Neural cell (in vitro differentiated cells): ENCODE measurements around the gene DNHD1. TPM values are rescaled to one million over a fixed set of nuclear protein-coding genes. Genes with fewer than 3 reads are reported as not detected.

ENCODE experiments used
- H2AFZ ChIP-seq: fragments of 200-600, 300-800 bp; sonication (generic), shearing (Covaris generic); 2 replicates; pipeline ENCODE4 v1.6.0; 2014; ENCODE audit warnings: low read depth, mild to moderate bottlenecking, antibody characterized with exemption, low read length, moderate library complexity
- H3F3A ChIP-seq: fragments of 200-600 bp; shearing (Covaris generic); 2 replicates; pipeline ENCODE4 v1.6.1; 2016; ENCODE audit warnings: mild to moderate bottlenecking, moderate library complexity, mixed read lengths, antibody characterized with exemption, low read length; ENCODE audit not compliant: insufficient read depth, poor library complexity, severe bottlenecking
- H3K27ac ChIP-seq: fragments of 200-600, 300-800 bp; sonication (generic), shearing (Covaris generic); 2 replicates; pipeline ENCODE4 v1.5.1; 2014; ENCODE audit warnings: mild to moderate bottlenecking, low read length, moderate library complexity
- H3K27me3 ChIP-seq: fragments of 300-800, 200-600 bp; sonication (generic), shearing (Covaris generic); 2 replicates; pipeline ENCODE4 v1.6.0; 2014; ENCODE audit warnings: mild to moderate bottlenecking, low read depth, low read length, moderate library complexity; ENCODE audit not compliant: insufficient read depth
- H3K36me3 ChIP-seq: fragments of 300-800, 200-600 bp; sonication (generic), shearing (Covaris generic); 2 replicates; pipeline ENCODE4 v1.5.1; 2014; ENCODE audit warnings: mild to moderate bottlenecking, antibody characterized with exemption, low read length, moderate library complexity; ENCODE audit not compliant: insufficient read depth
- H3K4me2 ChIP-seq: fragments of 300-800, 200-600 bp; sonication (generic), shearing (Covaris generic); 2 replicates; pipeline ENCODE4 v1.6.0; 2014; ENCODE audit warnings: mild to moderate bottlenecking, low read length
- H3K4me3 ChIP-seq: fragments of 300-800, 200-600 bp; sonication (generic), shearing (Covaris generic); 2 replicates; pipeline ENCODE4 v1.5.1; 2014; ENCODE audit warnings: mild to moderate bottlenecking, low read length, moderate library complexity
- H3K79me2 ChIP-seq: fragments of 200-600 bp; shearing (Covaris generic); replicated peaks from 2 replicates; pipeline ENCODE4 v1.6.0; 2014; ENCODE audit warnings: mild to moderate bottlenecking, low read length, moderate library complexity; ENCODE audit not compliant: insufficient read depth
- H3K9ac ChIP-seq: fragments of 300-800, 200-600 bp; sonication (generic), shearing (Covaris generic); 2 replicates; pipeline ENCODE4 v1.6.1; 2016; ENCODE audit warnings: mild to moderate bottlenecking, low read length, mixed read lengths
- H3K9me2 ChIP-seq: fragments of 200-600 bp; shearing (Covaris generic); 2 replicates; pipeline ENCODE4 v1.6.1; 2016; ENCODE audit warnings: mild to moderate bottlenecking, low read length, mixed read lengths; ENCODE audit not compliant: insufficient read depth
- H3K9me3 ChIP-seq: fragments of 200-600, 300-800 bp; sonication (generic), shearing (Covaris generic); 2 replicates; pipeline ENCODE4 v1.6.1; 2016; ENCODE audit warnings: mild to moderate bottlenecking, mixed run types, low read length, moderate library complexity, mixed read lengths
- H4K20me1 ChIP-seq: fragments of 200-600 bp; shearing (Covaris generic); 2 replicates; pipeline ENCODE4 v1.6.1; 2016; ENCODE audit warnings: mild to moderate bottlenecking, mixed run types; ENCODE audit not compliant: insufficient read depth
- EP300 ChIP-seq: fragments of 450-650 bp; conservative IDR thresholded peaks from 2 replicates; pipeline ENCODE4 v1.6.1; 2014; ENCODE audit warnings: antibody characterized with exemption, mild to moderate bottlenecking, moderate library complexity; ENCODE audit not compliant: poor library complexity, severe bottlenecking
- EZH2 ChIP-seq: fragments of 200-600, 300-800 bp; shearing (Covaris generic), sonication (generic); IDR thresholded peaks from 2 replicates; pipeline ENCODE4 v1.6.1; 2014; ENCODE audit warnings: antibody characterized with exemption, low read length, borderline replicate concordance, mild to moderate bottlenecking; ENCODE audit not compliant: insufficient read depth, poor library complexity, severe bottlenecking
- MXI1 ChIP-seq: fragments of 450-650 bp; conservative IDR thresholded peaks from 2 replicates; pipeline ENCODE4 v1.6.1; 2014; ENCODE audit warnings: antibody characterized with exemption, mild to moderate bottlenecking; ENCODE audit not compliant: poor library complexity, severe bottlenecking
- POLR2AphosphoS5 ChIP-seq: IDR thresholded peaks from 2 replicates; pipeline ENCODE4 v1.6.1; 2012
- RAD21 ChIP-seq: fragments of 450-650 bp; conservative IDR thresholded peaks from 2 replicates; pipeline ENCODE4 v1.6.1; 2014; ENCODE audit warnings: antibody characterized with exemption, mild to moderate bottlenecking, moderate library complexity
- SMC3 ChIP-seq: fragments of 450-650 bp; conservative IDR thresholded peaks from 2 replicates; pipeline ENCODE4 v1.6.1; 2014; ENCODE audit warnings: antibody characterized with exemption, mild to moderate bottlenecking, moderate library complexity; ENCODE audit not compliant: poor library complexity
- TAF1 ChIP-seq: IDR thresholded peaks from 2 replicates; pipeline ENCODE4 v1.6.1; 2012; ENCODE audit warnings: low read depth
- polyA plus RNA-seq: library from polyadenylated mRNA; depleted of rRNA; stranded (reverse); fragments of >200 nt; gene quantifications from 2 replicates; pipeline ENCODE4 v1.2.3, GENCODE V29; 2014
- TF ChIP-seq, protein P1 (sequence below): fragments of 450-650 bp; IDR thresholded peaks from 2 replicates; pipeline ENCODE4 v1.5.1; 2014; ENCODE audit warnings: antibody characterized with exemption, mild to moderate bottlenecking, moderate library complexity; ENCODE audit not compliant: poor library complexity, severe bottlenecking
- TF ChIP-seq, protein P2 (sequence below): IDR thresholded peaks from 2 replicates; pipeline ENCODE4 v1.6.1; 2012; ENCODE audit warnings: borderline replicate concordance

Gene DNHD1
- polyA plus RNA-seq, 1 donor from 2014 or later, result 5.1 TPM

DNA sequence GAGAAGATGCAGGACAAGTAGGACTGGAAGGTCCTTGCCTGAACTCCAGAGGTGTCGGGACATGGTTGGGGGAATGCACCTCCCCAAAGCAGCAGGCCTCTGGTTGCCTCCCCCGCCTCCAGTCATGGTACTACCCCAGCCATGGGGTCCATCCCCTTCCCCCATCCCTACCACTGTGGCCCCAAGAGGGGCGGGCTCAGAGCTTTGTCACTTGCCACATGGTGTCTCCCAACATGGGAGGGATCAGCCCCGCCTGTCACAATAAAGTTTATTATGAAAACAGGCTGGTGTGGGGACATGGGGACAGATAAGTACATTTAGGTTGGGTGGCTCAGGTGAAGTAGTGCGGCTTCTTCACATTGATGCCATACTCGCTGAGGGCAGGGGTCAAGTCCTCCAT, 113.5 kb downstream of the DNHD1 start:
- Histone ChIP-seq H3K27me3 (no peaks in the 10 kb centered on the region), H3K79me2 (peaks cover 26% of the 10 kb centered on the region), H3K4me2 (no peak overlapping the region), H3K9me2 (no peaks in the 10 kb centered on the region), H3K4me3 (peak overlapping the region; percentile 96), H3K27ac (no peak overlapping the region), H3K36me3 (no peaks in the 10 kb centered on the region), H3K9ac (no peak overlapping the region), H3F3A (peaks cover 4% of the 10 kb centered on the region), H4K20me1 (no peaks in the 10 kb centered on the region), H3K9me3 (no peaks in the 10 kb centered on the region), H2AFZ (no peak overlapping the region)
- TF ChIP-seq, protein P1, sequence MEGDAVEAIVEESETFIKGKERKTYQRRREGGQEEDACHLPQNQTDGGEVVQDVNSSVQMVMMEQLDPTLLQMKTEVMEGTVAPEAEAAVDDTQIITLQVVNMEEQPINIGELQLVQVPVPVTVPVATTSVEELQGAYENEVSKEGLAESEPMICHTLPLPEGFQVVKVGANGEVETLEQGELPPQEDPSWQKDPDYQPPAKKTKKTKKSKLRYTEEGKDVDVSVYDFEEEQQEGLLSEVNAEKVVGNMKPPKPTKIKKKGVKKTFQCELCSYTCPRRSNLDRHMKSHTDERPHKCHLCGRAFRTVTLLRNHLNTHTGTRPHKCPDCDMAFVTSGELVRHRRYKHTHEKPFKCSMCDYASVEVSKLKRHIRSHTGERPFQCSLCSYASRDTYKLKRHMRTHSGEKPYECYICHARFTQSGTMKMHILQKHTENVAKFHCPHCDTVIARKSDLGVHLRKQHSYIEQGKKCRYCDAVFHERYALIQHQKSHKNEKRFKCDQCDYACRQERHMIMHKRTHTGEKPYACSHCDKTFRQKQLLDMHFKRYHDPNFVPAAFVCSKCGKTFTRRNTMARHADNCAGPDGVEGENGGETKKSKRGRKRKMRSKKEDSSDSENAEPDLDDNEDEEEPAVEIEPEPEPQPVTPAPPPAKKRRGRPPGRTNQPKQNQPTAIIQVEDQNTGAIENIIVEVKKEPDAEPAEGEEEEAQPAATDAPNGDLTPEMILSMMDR, result no peak
- no peak for TF ChIP-seq SMC3
- TF ChIP-seq, protein P2, sequence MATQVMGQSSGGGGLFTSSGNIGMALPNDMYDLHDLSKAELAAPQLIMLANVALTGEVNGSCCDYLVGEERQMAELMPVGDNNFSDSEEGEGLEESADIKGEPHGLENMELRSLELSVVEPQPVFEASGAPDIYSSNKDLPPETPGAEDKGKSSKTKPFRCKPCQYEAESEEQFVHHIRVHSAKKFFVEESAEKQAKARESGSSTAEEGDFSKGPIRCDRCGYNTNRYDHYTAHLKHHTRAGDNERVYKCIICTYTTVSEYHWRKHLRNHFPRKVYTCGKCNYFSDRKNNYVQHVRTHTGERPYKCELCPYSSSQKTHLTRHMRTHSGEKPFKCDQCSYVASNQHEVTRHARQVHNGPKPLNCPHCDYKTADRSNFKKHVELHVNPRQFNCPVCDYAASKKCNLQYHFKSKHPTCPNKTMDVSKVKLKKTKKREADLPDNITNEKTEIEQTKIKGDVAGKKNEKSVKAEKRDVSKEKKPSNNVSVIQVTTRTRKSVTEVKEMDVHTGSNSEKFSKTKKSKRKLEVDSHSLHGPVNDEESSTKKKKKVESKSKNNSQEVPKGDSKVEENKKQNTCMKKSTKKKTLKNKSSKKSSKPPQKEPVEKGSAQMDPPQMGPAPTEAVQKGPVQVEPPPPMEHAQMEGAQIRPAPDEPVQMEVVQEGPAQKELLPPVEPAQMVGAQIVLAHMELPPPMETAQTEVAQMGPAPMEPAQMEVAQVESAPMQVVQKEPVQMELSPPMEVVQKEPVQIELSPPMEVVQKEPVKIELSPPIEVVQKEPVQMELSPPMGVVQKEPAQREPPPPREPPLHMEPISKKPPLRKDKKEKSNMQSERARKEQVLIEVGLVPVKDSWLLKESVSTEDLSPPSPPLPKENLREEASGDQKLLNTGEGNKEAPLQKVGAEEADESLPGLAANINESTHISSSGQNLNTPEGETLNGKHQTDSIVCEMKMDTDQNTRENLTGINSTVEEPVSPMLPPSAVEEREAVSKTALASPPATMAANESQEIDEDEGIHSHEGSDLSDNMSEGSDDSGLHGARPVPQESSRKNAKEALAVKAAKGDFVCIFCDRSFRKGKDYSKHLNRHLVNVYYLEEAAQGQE, result no peak
- TF ChIP-seq TAF1, result no peak
- TF ChIP-seq POLR2AphosphoS5, result no peak
- TF ChIP-seq MXI1, result no peak
- TF ChIP-seq EP300, result no peak
- TF ChIP-seq EZH2, result no peak
- no peak for TF ChIP-seq RAD21

DNA sequence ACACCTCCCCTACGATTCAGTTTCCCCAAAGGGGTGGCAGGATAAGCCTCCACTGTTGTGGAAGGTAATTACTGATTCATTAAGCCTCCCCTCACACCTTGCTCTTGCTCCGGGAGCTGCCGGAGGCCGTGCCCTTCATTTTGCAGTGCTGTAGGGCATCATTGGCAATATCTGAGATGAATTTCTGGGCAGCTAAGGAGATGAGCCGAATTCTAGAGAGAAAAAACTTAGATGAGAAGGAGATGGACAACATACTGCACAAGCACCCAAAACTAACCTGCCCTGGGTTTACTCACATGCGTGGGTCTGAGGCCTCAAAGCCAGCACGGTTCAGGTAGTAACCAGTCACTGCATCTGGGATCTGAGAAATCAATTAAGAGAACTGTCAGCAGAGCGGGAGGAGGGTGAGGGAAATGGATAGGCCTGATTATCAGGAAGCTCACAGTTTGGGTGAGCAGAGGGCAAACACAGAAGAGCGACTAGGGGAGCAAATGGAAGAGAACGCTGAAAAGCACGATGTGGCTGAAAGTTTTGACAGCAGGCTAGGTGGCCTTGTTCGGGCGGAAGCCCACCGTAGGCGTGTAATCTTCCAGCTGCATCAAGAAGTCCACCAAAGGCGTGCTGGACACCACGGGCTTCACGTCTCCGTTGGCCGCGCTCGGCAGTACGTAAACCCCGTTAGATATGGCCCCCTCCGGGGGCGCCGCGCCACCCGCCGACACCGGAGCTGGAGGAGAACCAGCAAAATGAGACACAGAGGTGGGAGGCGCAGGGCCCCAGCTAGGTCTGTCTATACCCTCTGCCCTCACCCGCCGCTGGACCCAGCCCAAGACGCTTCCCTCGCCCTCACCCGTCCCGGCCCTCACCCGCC, 114.2 kb downstream of the DNHD1 start:
- Histone ChIP-seq H3K36me3 (no peaks in the 10 kb centered on the region), H3K4me2 (peak overlapping the region; percentile 47), H3K9ac (peak overlapping the region; percentile 99), H3K27ac (peak overlapping the region; percentile 66), H4K20me1 (no peaks in the 10 kb centered on the region), H3K9me2 (no peaks in the 10 kb centered on the region), H3K27me3 (no peaks in the 10 kb centered on the region), H3K4me3 (peak overlapping the region; percentile 96), H2AFZ (no peak overlapping the region), H3K79me2 (peaks cover 20% of the 10 kb centered on the region), H3F3A (peaks cover 4% of the 10 kb centered on the region), H3K9me3 (no peaks in the 10 kb centered on the region)
- TF ChIP-seq POLR2AphosphoS5, result no peak
